WTC11 (cell line): ENCODE results near the gene DNMT3A.

Experiments used
- ATF2 ChIP-seq: sonication (generic); formaldehyde crosslinking; IDR thresholded peaks from 2 replicates; pipeline ENCODE4 v1.8.1; 2022; ENCODE audit warnings: low read depth, missing genetic modification reagents, borderline replicate concordance
- ATF6 ChIP-seq: sonication (generic); formaldehyde crosslinking; IDR thresholded peaks from 2 replicates; pipeline ENCODE4 v1.8.1; 2023; ENCODE audit warnings: mild to moderate bottlenecking, missing genetic modification reagents
- CTCF ChIP-seq: fragments of 200-600 bp; IDR thresholded peaks from 2 replicates; pipeline ENCODE4 v1.8.0; 2022; ENCODE audit warnings: antibody characterized with exemption
- E2F4 ChIP-seq: sonication (generic); formaldehyde crosslinking; IDR thresholded peaks from 2 replicates; pipeline ENCODE4 v1.8.1; 2022; ENCODE audit warnings: low read depth, mild to moderate bottlenecking, moderate library complexity, missing genetic modification reagents, borderline replicate concordance
- GTF2I ChIP-seq: fragments of 250-450 bp; sonication (Bioruptor Pico); conservative IDR thresholded peaks from 2 replicates; pipeline ENCODE4 v1.4.0; 2021; ENCODE audit warnings: mild to moderate bottlenecking
- NFE2L1 ChIP-seq: sonication (generic); formaldehyde crosslinking; IDR thresholded peaks from 2 replicates; pipeline ENCODE4 v1.8.1; 2023; ENCODE audit warnings: missing genetic modification reagents
- OVOL2 ChIP-seq: fragments of 250-450 bp; sonication (Bioruptor Pico); IDR thresholded peaks from 2 replicates; pipeline ENCODE4 v1.9.0; 2021; ENCODE audit warnings: mild to moderate bottlenecking, borderline replicate concordance
- TCF7 ChIP-seq: sonication (generic); formaldehyde crosslinking; IDR thresholded peaks from 2 replicates; pipeline ENCODE4 v1.8.0; 2022; ENCODE audit warnings: mild to moderate bottlenecking, low read depth, missing genetic modification reagents, moderate library complexity
- ZNF121 ChIP-seq: sonication (generic); formaldehyde crosslinking; IDR thresholded peaks from 2 replicates; pipeline ENCODE4 v1.8.0; 2023; ENCODE audit warnings: missing genetic modification reagents
- ZNF263 ChIP-seq: sonication (generic); formaldehyde crosslinking; IDR thresholded peaks from 2 replicates; pipeline ENCODE4 v1.8.1; 2022; ENCODE audit warnings: low read depth, mild to moderate bottlenecking, moderate library complexity, missing genetic modification reagents
- TF ChIP-seq, protein P1 (sequence below): sonication (generic); formaldehyde crosslinking; IDR thresholded peaks from 2 replicates; pipeline ENCODE4 v1.8.1; 2023; ENCODE audit warnings: mild to moderate bottlenecking, moderate library complexity, missing genetic modification reagents
- TF ChIP-seq, protein P2 (sequence below): sonication (generic); formaldehyde crosslinking; IDR thresholded peaks from 2 replicates; pipeline ENCODE4 v1.8.0; 2022; ENCODE audit warnings: mild to moderate bottlenecking, missing genetic modification reagents
- TF ChIP-seq, protein P3 (sequence below): sonication (generic); formaldehyde crosslinking; IDR thresholded peaks from 2 replicates; pipeline ENCODE4 v1.8.1; 2022; ENCODE audit warnings: mild to moderate bottlenecking, missing genetic modification reagents, moderate library complexity, borderline replicate concordance
- TF ChIP-seq, protein P4 (sequence below): sonication (generic); formaldehyde crosslinking; IDR thresholded peaks from 2 replicates; pipeline ENCODE4 v1.8.1; 2023; ENCODE audit warnings: mild to moderate bottlenecking, missing genetic modification reagents, moderate library complexity

DNA sequence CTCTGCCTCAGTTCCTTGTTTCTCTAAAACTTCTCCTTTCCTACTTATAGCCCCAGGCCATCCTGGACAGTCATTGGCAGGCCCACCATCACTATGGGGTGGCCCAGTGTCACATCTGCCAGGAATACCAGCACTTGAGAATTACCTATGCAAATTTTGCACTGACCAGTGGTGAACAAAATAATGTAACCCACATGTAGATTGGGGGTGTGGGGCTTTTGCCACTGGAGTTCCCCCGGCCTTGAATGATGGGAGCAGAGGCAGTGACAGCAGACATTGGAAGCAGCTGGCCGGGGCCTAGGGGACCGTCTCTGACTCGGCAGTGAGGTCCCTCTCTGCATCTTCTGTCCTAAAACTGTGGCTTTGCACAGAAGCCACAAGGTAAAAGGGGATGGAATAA is 24.9 kb upstream of the DNMT3A start:
- no peak for TF ChIP-seq ATF6 (CRISPR knock-in tag)
- TF ChIP-seq CTCF = no peak
- TF ChIP-seq, protein P1, sequence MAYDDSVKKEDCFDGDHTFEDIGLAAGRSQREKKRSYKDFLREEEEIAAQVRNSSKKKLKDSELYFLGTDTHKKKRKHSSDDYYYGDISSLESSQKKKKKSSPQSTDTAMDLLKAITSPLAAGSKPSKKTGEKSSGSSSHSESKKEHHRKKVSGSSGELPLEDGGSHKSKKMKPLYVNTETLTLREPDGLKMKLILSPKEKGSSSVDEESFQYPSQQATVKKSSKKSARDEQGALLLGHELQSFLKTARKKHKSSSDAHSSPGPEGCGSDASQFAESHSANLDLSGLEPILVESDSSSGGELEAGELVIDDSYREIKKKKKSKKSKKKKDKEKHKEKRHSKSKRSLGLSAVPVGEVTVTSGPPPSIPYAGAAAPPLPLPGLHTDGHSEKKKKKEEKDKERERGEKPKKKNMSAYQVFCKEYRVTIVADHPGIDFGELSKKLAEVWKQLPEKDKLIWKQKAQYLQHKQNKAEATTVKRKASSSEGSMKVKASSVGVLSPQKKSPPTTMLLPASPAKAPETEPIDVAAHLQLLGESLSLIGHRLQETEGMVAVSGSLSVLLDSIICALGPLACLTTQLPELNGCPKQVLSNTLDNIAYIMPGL (CRISPR knock-in tag) = no peak
- TF ChIP-seq, protein P2, sequence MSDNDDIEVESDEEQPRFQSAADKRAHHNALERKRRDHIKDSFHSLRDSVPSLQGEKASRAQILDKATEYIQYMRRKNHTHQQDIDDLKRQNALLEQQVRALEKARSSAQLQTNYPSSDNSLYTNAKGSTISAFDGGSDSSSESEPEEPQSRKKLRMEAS = no peak
- no peak for TF ChIP-seq ZNF121 (CRISPR knock-in tag)
- no peak for TF ChIP-seq OVOL2 (CRISPR knock-in tag)
- TF ChIP-seq, protein P3, sequence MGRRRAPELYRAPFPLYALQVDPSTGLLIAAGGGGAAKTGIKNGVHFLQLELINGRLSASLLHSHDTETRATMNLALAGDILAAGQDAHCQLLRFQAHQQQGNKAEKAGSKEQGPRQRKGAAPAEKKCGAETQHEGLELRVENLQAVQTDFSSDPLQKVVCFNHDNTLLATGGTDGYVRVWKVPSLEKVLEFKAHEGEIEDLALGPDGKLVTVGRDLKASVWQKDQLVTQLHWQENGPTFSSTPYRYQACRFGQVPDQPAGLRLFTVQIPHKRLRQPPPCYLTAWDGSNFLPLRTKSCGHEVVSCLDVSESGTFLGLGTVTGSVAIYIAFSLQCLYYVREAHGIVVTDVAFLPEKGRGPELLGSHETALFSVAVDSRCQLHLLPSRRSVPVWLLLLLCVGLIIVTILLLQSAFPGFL (CRISPR knock-in tag) = no peak
- no peak for TF ChIP-seq NFE2L1 (CRISPR knock-in tag)
- no peak for TF ChIP-seq ATF2
- no peak for TF ChIP-seq TCF7
- TF ChIP-seq ZNF263 (CRISPR knock-in tag) = no peak
- TF ChIP-seq, protein P4, sequence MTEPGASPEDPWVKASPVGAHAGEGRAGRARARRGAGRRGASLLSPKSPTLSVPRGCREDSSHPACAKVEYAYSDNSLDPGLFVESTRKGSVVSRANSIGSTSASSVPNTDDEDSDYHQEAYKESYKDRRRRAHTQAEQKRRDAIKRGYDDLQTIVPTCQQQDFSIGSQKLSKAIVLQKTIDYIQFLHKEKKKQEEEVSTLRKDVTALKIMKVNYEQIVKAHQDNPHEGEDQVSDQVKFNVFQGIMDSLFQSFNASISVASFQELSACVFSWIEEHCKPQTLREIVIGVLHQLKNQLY (CRISPR knock-in tag) = no peak
- TF ChIP-seq E2F4 (CRISPR knock-in tag) = no peak
- no peak for TF ChIP-seq GTF2I (CRISPR knock-in tag)
